Measurements from ENCODE around the gene TPRG1. TPM values are rescaled to one million over a fixed set of nuclear protein-coding genes. Genes with fewer than 3 reads are reported as not detected.
"Not testable (repeated sequence)": the region's sequence is repeated elsewhere in the genome, so short reads cannot be mapped to it uniquely, and the experiment has no call there.

The TPRG1 gene
- total RNA-seq, 1 experiment from 2014 or later: 0.55 TPM

DNA sequence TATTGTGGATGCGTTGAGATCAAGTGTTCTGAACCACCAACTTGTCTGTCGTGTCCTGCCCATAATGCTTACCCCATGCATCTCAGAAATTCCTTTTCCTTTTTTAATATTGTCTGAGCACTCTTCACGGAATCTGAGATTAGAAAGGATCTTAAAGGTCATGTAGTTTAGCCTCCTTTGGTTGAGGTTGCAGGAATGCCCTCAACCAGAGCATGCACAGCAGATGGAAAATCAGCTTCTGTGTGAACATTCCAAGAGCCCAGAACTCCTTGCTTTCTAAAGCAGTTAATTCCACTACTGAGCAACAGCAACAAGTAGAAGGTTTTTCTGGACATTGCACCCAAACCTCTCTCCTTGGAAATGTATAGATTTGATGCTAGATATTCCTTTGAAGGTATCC is 153.7 kb downstream of the TPRG1 start:
- Mint-ChIP-seq H3K36me3 (no peaks in the 10 kb centered on the region), H3K4me3 (no peak overlapping the region), H3K9me3 (no peaks in the 10 kb centered on the region), H3K4me1 (no peaks in the 10 kb centered on the region), H3K27ac (no peak overlapping the region), H3K27me3 (ENCODE audit: low read depth) (no peaks in the 10 kb centered on the region)
- DNase-seq (ENCODE audit: low spot score): no peak
- no peak for ATAC-seq
- POLR2A ChIA-PET: no interaction called here
- CTCF ChIA-PET: no interaction called here
- TF ChIP-seq, protein P1, sequence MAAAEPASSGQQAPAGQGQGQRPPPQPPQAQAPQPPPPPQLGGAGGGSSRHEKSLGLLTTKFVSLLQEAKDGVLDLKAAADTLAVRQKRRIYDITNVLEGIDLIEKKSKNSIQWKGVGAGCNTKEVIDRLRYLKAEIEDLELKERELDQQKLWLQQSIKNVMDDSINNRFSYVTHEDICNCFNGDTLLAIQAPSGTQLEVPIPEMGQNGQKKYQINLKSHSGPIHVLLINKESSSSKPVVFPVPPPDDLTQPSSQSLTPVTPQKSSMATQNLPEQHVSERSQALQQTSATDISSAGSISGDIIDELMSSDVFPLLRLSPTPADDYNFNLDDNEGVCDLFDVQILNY (CRISPR knock-in tag; IDR thresholded peaks at IDR 0.05): no peak
- TF ChIP-seq TP53 (CRISPR knock-in tag; IDR thresholded peaks at IDR 0.05) (no peak), ETV6 (CRISPR knock-in tag; IDR thresholded peaks at IDR 0.05) (no peak), ESRRA (CRISPR knock-in tag; IDR thresholded peaks at IDR 0.05; ENCODE audit: borderline replicate concordance) (no peak), SP1 (CRISPR knock-in tag; conservative IDR thresholded peaks at IDR 0.05) (no peak), NFATC4 (CRISPR knock-in tag; IDR thresholded peaks at IDR 0.05) (no peak), TEAD1 (CRISPR knock-in tag; IDR thresholded peaks at IDR 0.05) (no peak), ZNF416 (CRISPR knock-in tag; IDR thresholded peaks at IDR 0.05) (no peak), OVOL2 (CRISPR knock-in tag; IDR thresholded peaks at IDR 0.05; ENCODE audit: borderline replicate concordance) (no peak), ZNF121 (CRISPR knock-in tag; IDR thresholded peaks at IDR 0.05) (no peak), GTF2I (CRISPR knock-in tag; conservative IDR thresholded peaks at IDR 0.05) (no peak), NR1H2 (CRISPR knock-in tag; IDR thresholded peaks at IDR 0.05) (no peak), SOX15 (CRISPR knock-in tag; IDR thresholded peaks at IDR 0.05) (no peak), CREB1 (CRISPR knock-in tag; IDR thresholded peaks at IDR 0.05) (no peak)
- TF ChIP-seq, protein P2, sequence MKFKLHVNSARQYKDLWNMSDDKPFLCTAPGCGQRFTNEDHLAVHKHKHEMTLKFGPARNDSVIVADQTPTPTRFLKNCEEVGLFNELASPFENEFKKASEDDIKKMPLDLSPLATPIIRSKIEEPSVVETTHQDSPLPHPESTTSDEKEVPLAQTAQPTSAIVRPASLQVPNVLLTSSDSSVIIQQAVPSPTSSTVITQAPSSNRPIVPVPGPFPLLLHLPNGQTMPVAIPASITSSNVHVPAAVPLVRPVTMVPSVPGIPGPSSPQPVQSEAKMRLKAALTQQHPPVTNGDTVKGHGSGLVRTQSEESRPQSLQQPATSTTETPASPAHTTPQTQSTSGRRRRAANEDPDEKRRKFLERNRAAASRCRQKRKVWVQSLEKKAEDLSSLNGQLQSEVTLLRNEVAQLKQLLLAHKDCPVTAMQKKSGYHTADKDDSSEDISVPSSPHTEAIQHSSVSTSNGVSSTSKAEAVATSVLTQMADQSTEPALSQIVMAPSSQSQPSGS (CRISPR knock-in tag; IDR thresholded peaks at IDR 0.05; ENCODE audit: borderline replicate concordance, low read depth): no peak
- TF ChIP-seq, protein P3, sequence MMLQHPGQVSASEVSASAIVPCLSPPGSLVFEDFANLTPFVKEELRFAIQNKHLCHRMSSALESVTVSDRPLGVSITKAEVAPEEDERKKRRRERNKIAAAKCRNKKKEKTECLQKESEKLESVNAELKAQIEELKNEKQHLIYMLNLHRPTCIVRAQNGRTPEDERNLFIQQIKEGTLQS (CRISPR knock-in tag; conservative IDR thresholded peaks at IDR 0.05): no peak
- TF ChIP-seq, protein P4, sequence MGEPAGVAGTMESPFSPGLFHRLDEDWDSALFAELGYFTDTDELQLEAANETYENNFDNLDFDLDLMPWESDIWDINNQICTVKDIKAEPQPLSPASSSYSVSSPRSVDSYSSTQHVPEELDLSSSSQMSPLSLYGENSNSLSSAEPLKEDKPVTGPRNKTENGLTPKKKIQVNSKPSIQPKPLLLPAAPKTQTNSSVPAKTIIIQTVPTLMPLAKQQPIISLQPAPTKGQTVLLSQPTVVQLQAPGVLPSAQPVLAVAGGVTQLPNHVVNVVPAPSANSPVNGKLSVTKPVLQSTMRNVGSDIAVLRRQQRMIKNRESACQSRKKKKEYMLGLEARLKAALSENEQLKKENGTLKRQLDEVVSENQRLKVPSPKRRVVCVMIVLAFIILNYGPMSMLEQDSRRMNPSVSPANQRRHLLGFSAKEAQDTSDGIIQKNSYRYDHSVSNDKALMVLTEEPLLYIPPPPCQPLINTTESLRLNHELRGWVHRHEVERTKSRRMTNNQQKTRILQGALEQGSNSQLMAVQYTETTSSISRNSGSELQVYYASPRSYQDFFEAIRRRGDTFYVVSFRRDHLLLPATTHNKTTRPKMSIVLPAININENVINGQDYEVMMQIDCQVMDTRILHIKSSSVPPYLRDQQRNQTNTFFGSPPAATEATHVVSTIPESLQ (CRISPR knock-in tag; IDR thresholded peaks at IDR 0.05): no peak
- TF ChIP-seq, protein P5, sequence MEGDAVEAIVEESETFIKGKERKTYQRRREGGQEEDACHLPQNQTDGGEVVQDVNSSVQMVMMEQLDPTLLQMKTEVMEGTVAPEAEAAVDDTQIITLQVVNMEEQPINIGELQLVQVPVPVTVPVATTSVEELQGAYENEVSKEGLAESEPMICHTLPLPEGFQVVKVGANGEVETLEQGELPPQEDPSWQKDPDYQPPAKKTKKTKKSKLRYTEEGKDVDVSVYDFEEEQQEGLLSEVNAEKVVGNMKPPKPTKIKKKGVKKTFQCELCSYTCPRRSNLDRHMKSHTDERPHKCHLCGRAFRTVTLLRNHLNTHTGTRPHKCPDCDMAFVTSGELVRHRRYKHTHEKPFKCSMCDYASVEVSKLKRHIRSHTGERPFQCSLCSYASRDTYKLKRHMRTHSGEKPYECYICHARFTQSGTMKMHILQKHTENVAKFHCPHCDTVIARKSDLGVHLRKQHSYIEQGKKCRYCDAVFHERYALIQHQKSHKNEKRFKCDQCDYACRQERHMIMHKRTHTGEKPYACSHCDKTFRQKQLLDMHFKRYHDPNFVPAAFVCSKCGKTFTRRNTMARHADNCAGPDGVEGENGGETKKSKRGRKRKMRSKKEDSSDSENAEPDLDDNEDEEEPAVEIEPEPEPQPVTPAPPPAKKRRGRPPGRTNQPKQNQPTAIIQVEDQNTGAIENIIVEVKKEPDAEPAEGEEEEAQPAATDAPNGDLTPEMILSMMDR (IDR thresholded peaks at IDR 0.05): no peak

DNA sequence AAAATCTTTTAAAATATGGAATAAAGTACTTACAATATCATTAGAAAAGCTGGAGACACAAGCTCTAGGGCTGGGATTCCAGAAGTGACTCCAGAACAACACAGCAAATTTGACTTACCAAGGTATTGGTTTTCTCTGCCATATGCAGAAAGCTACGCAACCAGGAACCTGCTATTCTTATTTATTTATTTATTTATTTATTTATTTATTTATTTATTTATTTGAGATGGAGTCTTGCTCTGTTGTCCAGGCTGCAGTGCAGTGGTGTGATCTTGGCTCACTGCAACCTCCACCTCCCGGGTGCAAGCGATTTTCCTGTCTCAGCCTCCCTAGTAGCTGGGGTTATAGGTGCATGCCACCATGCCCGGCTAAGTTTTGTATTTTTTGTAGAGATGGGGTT is 157.9 kb downstream of the TPRG1 start:
- H3K4me3 Mint-ChIP-seq; POLR2A ChIA-PET; H3K4me1 Mint-ChIP-seq; DNase-seq (ENCODE audit: low spot score); ATAC-seq; H3K36me3 Mint-ChIP-seq; H3K9me3 Mint-ChIP-seq; H3K27me3 Mint-ChIP-seq (ENCODE audit: low read depth); H3K27ac Mint-ChIP-seq; CTCF ChIA-PET: not testable (repeated sequence)

DNA sequence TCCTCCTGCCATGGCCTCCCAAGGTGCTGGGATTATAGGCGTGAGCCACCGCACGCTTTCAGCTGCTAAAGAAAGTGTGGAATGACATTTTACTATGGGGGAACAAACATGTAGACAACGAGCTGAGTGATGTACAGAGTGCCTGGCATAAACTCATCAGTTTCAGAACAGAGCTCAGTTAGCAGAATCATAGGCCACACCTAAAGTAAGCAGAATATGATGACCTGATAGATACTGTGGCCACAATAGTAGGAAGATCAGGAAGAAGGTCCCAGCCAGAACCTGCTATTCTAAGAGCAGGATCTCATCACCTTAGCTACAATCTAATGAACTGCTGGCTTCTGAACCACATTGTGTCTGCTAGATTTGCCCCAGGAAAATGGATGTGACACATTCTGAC is 158.3 kb downstream of the TPRG1 start:
- peaks cover 4% of the 10 kb centered on the region; the same call in 1 of the 2 replicates for H3K9me3 Mint-ChIP-seq
- no peak for DNase-seq (ENCODE audit: low spot score)
- no peak for ATAC-seq
- CTCF ChIA-PET: no interaction called here
- no peak overlapping the region for H3K27ac Mint-ChIP-seq
- no peaks in the 10 kb centered on the region for H3K36me3 Mint-ChIP-seq
- H3K27me3 Mint-ChIP-seq (ENCODE audit: low read depth): no peaks in the 10 kb centered on the region
- POLR2A ChIA-PET: no interaction called here
- H3K4me1 Mint-ChIP-seq: no peaks in the 10 kb centered on the region
- no peak overlapping the region for H3K4me3 Mint-ChIP-seq
- TF ChIP-seq CBFB (CRISPR knock-in tag; IDR thresholded peaks at IDR 0.05; ENCODE audit: low read depth): no peak
- TF ChIP-seq, protein P6, sequence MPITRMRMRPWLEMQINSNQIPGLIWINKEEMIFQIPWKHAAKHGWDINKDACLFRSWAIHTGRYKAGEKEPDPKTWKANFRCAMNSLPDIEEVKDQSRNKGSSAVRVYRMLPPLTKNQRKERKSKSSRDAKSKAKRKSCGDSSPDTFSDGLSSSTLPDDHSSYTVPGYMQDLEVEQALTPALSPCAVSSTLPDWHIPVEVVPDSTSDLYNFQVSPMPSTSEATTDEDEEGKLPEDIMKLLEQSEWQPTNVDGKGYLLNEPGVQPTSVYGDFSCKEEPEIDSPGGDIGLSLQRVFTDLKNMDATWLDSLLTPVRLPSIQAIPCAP (CRISPR knock-in tag; IDR thresholded peaks at IDR 0.05): no peak
- no peak for TF ChIP-seq ZNF138 (CRISPR knock-in tag; conservative IDR thresholded peaks at IDR 0.05)
- TF ChIP-seq, protein P7, sequence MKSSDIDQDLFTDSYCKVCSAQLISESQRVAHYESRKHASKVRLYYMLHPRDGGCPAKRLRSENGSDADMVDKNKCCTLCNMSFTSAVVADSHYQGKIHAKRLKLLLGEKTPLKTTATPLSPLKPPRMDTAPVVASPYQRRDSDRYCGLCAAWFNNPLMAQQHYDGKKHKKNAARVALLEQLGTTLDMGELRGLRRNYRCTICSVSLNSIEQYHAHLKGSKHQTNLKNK (CRISPR knock-in tag; IDR thresholded peaks at IDR 0.05): no peak
- TF ChIP-seq, protein P2 (CRISPR knock-in tag; IDR thresholded peaks at IDR 0.05; ENCODE audit: borderline replicate concordance, low read depth): no peak
- TF ChIP-seq, protein P8, sequence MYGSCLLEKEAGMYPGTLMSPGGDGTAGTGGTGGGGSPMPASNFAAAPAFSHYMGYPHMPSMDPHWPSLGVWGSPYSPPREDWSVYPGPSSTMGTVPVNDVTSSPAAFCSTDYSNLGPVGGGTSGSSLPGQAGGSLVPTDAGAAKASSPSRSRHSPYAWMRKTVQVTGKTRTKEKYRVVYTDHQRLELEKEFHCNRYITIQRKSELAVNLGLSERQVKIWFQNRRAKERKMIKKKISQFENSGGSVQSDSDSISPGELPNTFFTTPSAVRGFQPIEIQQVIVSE (CRISPR knock-in tag; IDR thresholded peaks at IDR 0.05; ENCODE audit: borderline replicate concordance): no peak
- TF ChIP-seq, protein P9, sequence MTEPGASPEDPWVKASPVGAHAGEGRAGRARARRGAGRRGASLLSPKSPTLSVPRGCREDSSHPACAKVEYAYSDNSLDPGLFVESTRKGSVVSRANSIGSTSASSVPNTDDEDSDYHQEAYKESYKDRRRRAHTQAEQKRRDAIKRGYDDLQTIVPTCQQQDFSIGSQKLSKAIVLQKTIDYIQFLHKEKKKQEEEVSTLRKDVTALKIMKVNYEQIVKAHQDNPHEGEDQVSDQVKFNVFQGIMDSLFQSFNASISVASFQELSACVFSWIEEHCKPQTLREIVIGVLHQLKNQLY (CRISPR knock-in tag; IDR thresholded peaks at IDR 0.05): no peak
